ENCODE data around the gene CACNG3. TPM values are rescaled to one million over a fixed set of nuclear protein-coding genes. Genes with fewer than 3 reads are reported as not detected.

CACNG3 gene
- total RNA-seq, 1 donor: not detected

DNA sequence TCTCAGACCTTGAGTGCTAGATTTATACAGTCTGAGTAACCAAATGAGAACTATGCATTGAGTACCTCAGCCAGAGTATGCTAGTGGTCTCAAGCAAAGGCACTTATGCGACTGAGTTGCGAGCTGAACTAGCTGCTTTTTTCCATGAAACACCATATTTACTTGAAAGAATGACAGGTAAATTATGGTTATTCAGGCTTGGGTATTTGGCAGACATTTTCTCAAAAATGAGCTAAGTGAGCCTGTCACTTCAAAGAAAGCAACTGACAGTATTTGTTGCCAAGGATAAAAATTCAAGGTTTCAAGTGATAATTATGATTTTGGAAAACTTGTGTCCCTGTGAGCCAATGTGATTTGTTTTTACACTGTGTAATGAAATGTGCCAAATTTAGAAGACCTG lies 19.3 kb downstream of the CACNG3 start:
- Histone ChIP-seq H3K4me1 (ENCODE audit: insufficient read depth, low read length) (no peaks in the 10 kb centered on the region), H3K4me3 (ENCODE audit: insufficient read depth, low read length) (no peak overlapping the region), H3K9me3 (ENCODE audit: low read depth, low read length) (no peaks in the 10 kb centered on the region), H2AFZ (ENCODE audit: low read length) (no peak overlapping the region), H3K36me3 (ENCODE audit: insufficient read depth, low read length) (no peaks in the 10 kb centered on the region), H4K20me1 (ENCODE audit: insufficient read depth, low read length) (no peaks in the 10 kb centered on the region), H3K27ac (ENCODE audit: low read depth, low read length) (no peak overlapping the region), H3K79me2 (ENCODE audit: insufficient read depth, low read length) (no peaks in the 10 kb centered on the region), H3K4me2 (ENCODE audit: insufficient read depth, low read length) (no peak overlapping the region), H3K27me3 (ENCODE audit: insufficient read depth, low read length) (no peaks in the 10 kb centered on the region)
- TF ChIP-seq, protein P1, sequence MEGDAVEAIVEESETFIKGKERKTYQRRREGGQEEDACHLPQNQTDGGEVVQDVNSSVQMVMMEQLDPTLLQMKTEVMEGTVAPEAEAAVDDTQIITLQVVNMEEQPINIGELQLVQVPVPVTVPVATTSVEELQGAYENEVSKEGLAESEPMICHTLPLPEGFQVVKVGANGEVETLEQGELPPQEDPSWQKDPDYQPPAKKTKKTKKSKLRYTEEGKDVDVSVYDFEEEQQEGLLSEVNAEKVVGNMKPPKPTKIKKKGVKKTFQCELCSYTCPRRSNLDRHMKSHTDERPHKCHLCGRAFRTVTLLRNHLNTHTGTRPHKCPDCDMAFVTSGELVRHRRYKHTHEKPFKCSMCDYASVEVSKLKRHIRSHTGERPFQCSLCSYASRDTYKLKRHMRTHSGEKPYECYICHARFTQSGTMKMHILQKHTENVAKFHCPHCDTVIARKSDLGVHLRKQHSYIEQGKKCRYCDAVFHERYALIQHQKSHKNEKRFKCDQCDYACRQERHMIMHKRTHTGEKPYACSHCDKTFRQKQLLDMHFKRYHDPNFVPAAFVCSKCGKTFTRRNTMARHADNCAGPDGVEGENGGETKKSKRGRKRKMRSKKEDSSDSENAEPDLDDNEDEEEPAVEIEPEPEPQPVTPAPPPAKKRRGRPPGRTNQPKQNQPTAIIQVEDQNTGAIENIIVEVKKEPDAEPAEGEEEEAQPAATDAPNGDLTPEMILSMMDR (IDR thresholded peaks at IDR 0.05; ENCODE audit: extremely low read depth, low read depth, low read length): no peak
- no peak for DNase-seq (ENCODE audit: insufficient read length, low spot score, missing footprints)

DNA sequence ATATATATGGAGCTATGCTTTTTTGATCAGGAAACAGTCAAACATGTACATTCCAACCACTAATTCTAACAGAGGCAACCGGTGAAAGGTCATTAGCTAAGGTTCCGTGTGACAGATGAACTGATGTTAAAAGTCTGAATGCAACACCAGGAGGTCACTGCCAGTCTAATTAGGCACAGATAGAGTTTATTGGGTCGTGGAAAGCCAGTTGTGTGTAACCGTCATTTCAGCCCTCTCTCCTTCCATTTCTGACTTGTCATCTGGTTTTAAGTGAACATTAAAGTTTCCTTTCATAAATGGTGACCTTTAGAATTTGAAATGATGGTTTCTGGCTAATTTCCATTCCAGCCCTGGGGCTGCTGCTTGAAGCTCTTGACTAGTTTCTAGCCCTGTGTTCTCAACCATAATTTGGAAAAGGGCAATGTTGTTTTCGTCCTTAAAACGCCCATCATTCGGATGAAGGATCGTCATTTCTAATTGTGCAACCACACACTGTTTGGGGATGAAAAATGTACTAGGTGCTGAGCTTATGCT lies 23.9 kb downstream of the CACNG3 start:
- no peaks in the 10 kb centered on the region for H3K79me2 ChIP-seq (ENCODE audit: insufficient read depth, low read length)
- H3K36me3 ChIP-seq (ENCODE audit: insufficient read depth, low read length): no peaks in the 10 kb centered on the region
- no peak overlapping the region for H3K27ac ChIP-seq (ENCODE audit: low read depth, low read length)
- no peak overlapping the region for H3K4me2 ChIP-seq (ENCODE audit: insufficient read depth, low read length)
- H3K4me1 ChIP-seq (ENCODE audit: insufficient read depth, low read length): no peaks in the 10 kb centered on the region
- no peak overlapping the region for H2AFZ ChIP-seq (ENCODE audit: low read length)
- no peak overlapping the region for H3K4me3 ChIP-seq (ENCODE audit: insufficient read depth, low read length)
- H3K9me3 ChIP-seq (ENCODE audit: low read depth, low read length): no peaks in the 10 kb centered on the region
- no peak for DNase-seq (ENCODE audit: insufficient read length, low spot score, missing footprints)
- no peaks in the 10 kb centered on the region for H4K20me1 ChIP-seq (ENCODE audit: insufficient read depth, low read length)
- H3K27me3 ChIP-seq (ENCODE audit: insufficient read depth, low read length): no peaks in the 10 kb centered on the region
- TF ChIP-seq, protein P1 (IDR thresholded peaks at IDR 0.05; ENCODE audit: extremely low read depth, low read depth, low read length): no peak

DNA sequence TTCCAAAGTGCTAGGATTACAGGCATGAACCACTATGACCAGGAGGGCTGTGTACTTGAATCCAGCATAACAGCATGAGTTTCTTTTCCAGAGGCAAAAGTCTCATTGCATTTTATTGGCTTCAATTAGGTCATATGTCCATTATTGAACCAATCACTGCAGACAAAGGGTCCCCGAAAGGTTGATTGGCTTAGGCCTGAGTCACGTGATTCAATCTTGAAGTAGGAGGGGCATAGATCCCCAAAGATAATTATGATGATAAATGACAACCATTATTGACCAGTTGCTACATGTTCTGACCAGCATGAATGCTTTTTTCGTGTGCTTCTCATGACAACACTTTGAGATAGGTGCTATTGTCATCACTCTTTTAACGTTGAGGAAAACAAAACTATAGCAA lies 25.3 kb downstream of the CACNG3 start:
- Histone ChIP-seq H3K27me3 (ENCODE audit: insufficient read depth, low read length) (no peaks in the 10 kb centered on the region), H3K4me2 (ENCODE audit: insufficient read depth, low read length) (no peak overlapping the region), H3K4me1 (ENCODE audit: insufficient read depth, low read length) (no peaks in the 10 kb centered on the region), H3K9me3 (ENCODE audit: low read depth, low read length) (no peaks in the 10 kb centered on the region), H3K79me2 (ENCODE audit: insufficient read depth, low read length) (no peaks in the 10 kb centered on the region), H4K20me1 (ENCODE audit: insufficient read depth, low read length) (no peaks in the 10 kb centered on the region), H3K27ac (ENCODE audit: low read depth, low read length) (no peak overlapping the region), H2AFZ (ENCODE audit: low read length) (no peak overlapping the region), H3K36me3 (ENCODE audit: insufficient read depth, low read length) (no peaks in the 10 kb centered on the region), H3K4me3 (ENCODE audit: insufficient read depth, low read length) (no peak overlapping the region)
- no peak for DNase-seq (ENCODE audit: insufficient read length, low spot score, missing footprints)
- TF ChIP-seq, protein P1 (IDR thresholded peaks at IDR 0.05; ENCODE audit: extremely low read depth, low read depth, low read length): no peak

DNA sequence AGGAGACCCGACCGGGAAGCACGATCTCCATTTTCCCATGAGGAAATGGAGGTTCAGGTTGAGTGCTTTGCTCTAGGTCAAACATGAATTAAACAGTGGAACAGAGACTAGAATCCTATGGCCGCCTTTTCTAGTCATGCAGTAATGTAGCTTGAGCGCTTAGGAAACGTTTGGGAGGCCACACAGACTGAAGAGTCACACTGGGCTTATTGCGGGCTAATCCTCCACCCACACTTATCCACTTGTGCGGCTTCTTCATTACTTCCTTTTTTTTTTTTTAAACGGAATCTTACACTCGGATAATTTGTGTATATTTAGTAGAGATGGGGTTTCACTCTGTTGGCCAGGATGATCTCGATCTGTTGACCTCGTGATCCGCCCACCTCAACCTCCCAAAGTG lies 26.0 kb downstream of the CACNG3 start:
- Histone ChIP-seq H3K79me2 (ENCODE audit: insufficient read depth, low read length) (no peaks in the 10 kb centered on the region), H3K4me3 (ENCODE audit: insufficient read depth, low read length) (no peak overlapping the region), H3K4me1 (ENCODE audit: insufficient read depth, low read length) (no peaks in the 10 kb centered on the region), H2AFZ (ENCODE audit: low read length) (no peak overlapping the region), H3K4me2 (ENCODE audit: insufficient read depth, low read length) (no peak overlapping the region), H3K27me3 (ENCODE audit: insufficient read depth, low read length) (no peaks in the 10 kb centered on the region), H3K9me3 (ENCODE audit: low read depth, low read length) (no peaks in the 10 kb centered on the region), H3K36me3 (ENCODE audit: insufficient read depth, low read length) (no peaks in the 10 kb centered on the region), H3K27ac (ENCODE audit: low read depth, low read length) (no peak overlapping the region), H4K20me1 (ENCODE audit: insufficient read depth, low read length) (no peaks in the 10 kb centered on the region)
- DNase-seq (ENCODE audit: insufficient read length, low spot score, missing footprints): no peak
- TF ChIP-seq, protein P1 (IDR thresholded peaks at IDR 0.05; ENCODE audit: extremely low read depth, low read depth, low read length): no peak

All from osteoblast (primary cell).